GM12891 (cell line): ENCODE measurements around the gene ADARB1.

ENCODE experiments used
- PAX5 ChIP-seq: IDR thresholded peaks from 2 replicates; pipeline ENCODE4 v1.6.1; 2011; ENCODE audit warnings: low read length, moderate library complexity, mild to moderate bottlenecking; ENCODE audit not compliant: insufficient read depth, severe bottlenecking
- POLR2AphosphoS5 ChIP-seq: IDR thresholded peaks from 2 replicates; pipeline ENCODE4 v1.6.1; 2011; ENCODE audit warnings: low read depth, low read length, control low read depth

- TF ChIP-seq PAX5 = no peak
- TF ChIP-seq POLR2AphosphoS5 = no peak
These were observed 40.4 kb upstream of the ADARB1 start for GRCh38 chr21:45033791-45034555.
